GM23338 (cell line): ENCODE measurements around the gene GNAZ. TPM values are rescaled to one million over a fixed set of nuclear protein-coding genes. Genes with fewer than 3 reads are reported as not detected.

Experiments used
- ATAC-seq: fragments of 200-7000 bp; cut with Tn5 transposase; 3 replicates; pipeline ENCODE4 v1.9.1; 2020
- DNase-seq: peaks from one replicate; pipeline ENCODE4 v3.0.0-alpha.2; 2015; ENCODE audit warnings: low spot score
- H2AFZ ChIP-seq: fragments of 200-600 bp; sonication (generic); 2 replicates; pipeline ENCODE4 v1.8.0; 2016; ENCODE audit warnings: antibody characterized with exemption, mild to moderate bottlenecking, moderate library complexity
- H3F3A ChIP-seq: fragments of 200-600 bp; sonication (generic); replicated peaks from 2 replicates; pipeline ENCODE4 v1.8.0; 2017; ENCODE audit warnings: antibody characterized with exemption, mixed run types, low read depth
- H3K27ac ChIP-seq: fragments of 200-600 bp; sonication (generic); 2 replicates; pipeline ENCODE4 v1.6.1; 2016; ENCODE audit warnings: low read depth
- H3K27me3 ChIP-seq: fragments of 200-600 bp; sonication (generic); 2 replicates; pipeline ENCODE4 v1.8.0; 2016; ENCODE audit warnings: mild to moderate bottlenecking, mixed run types, moderate library complexity; ENCODE audit not compliant: insufficient read depth
- H3K36me3 ChIP-seq: fragments of 200-600 bp; sonication (generic); 2 replicates; pipeline ENCODE4 v1.8.0; 2016; ENCODE audit warnings: mild to moderate bottlenecking; ENCODE audit not compliant: insufficient read depth
- H3K4me1 ChIP-seq: fragments of 200-600 bp; sonication (generic); 2 replicates; pipeline ENCODE4 v1.8.0; 2016; ENCODE audit warnings: mild to moderate bottlenecking, moderate library complexity; ENCODE audit not compliant: insufficient read depth
- H3K4me2 ChIP-seq: fragments of 200-600 bp; sonication (generic); 2 replicates; pipeline ENCODE4 v1.7.1; 2017; ENCODE audit warnings: mixed run types
- H3K4me3 ChIP-seq: fragments of 200-600 bp; sonication (generic); 2 replicates; pipeline ENCODE4 v1.6.1; 2016; ENCODE audit warnings: mixed run types
- H3K79me2 ChIP-seq: fragments of 200-600 bp; sonication (generic); replicated peaks from 2 replicates; pipeline ENCODE4 v1.8.0; 2017; ENCODE audit warnings: mild to moderate bottlenecking; ENCODE audit not compliant: insufficient read depth
- H3K9me2 ChIP-seq: fragments of 200-600 bp; sonication (generic); 2 replicates; pipeline ENCODE4 v1.8.0; 2017; ENCODE audit not compliant: insufficient read depth
- H4K20me1 ChIP-seq: fragments of 200-600 bp; sonication (generic); replicated peaks from 2 replicates; pipeline ENCODE4 v1.8.0; 2017; ENCODE audit warnings: mild to moderate bottlenecking; ENCODE audit not compliant: insufficient read depth
- H3K27ac Mint-ChIP-seq: 2 replicates; pipeline ENCODE4 v1.8.0; 2020; ENCODE audit warnings: inconsistent platforms, mild to moderate bottlenecking, moderate library complexity, mixed read lengths
- H3K27me3 Mint-ChIP-seq: 3 replicates; pipeline ENCODE4 v1.8.0; 2022; ENCODE audit warnings: low read depth, mild to moderate bottlenecking, moderate library complexity, mixed read lengths, inconsistent platforms; ENCODE audit not compliant: insufficient read depth, poor library complexity
- H3K36me3 Mint-ChIP-seq: 3 replicates; pipeline ENCODE4 v1.8.0; 2021; ENCODE audit warnings: low read depth, mild to moderate bottlenecking, inconsistent platforms, moderate library complexity, mixed read lengths
- H3K4me1 Mint-ChIP-seq: 3 replicates; pipeline ENCODE4 v1.8.0; 2020; ENCODE audit warnings: mild to moderate bottlenecking, inconsistent platforms, mixed read lengths
- H3K4me3 Mint-ChIP-seq: 3 replicates; pipeline ENCODE4 v1.8.0; 2021; ENCODE audit warnings: moderate library complexity, mild to moderate bottlenecking, inconsistent platforms, mixed read lengths
- H3K9me3 Mint-ChIP-seq: 3 replicates; pipeline ENCODE4 v1.8.0; 2020; ENCODE audit warnings: moderate library complexity, mild to moderate bottlenecking, inconsistent platforms, mixed read lengths
- EZH2 ChIP-seq: fragments of 200-600 bp; sonication (generic); IDR thresholded peaks from one replicate; pipeline ENCODE4 v1.8.0; 2017; ENCODE audit warnings: antibody characterized with exemption, mild to moderate bottlenecking, low read depth; ENCODE audit not compliant: unreplicated experiment
- EZH2phosphoT487 ChIP-seq: fragments of 200-600 bp; sonication (generic); IDR thresholded peaks from one replicate; pipeline ENCODE4 v1.8.1; 2018; ENCODE audit warnings: antibody characterized with exemption; ENCODE audit not compliant: unreplicated experiment
- JUNB ChIP-seq: IDR thresholded peaks from one replicate; pipeline ENCODE4 v1.6.1; 2016; ENCODE audit warnings: antibody characterized with exemption; ENCODE audit not compliant: unreplicated experiment
- POLR2AphosphoS5 ChIP-seq: IDR thresholded peaks from 2 replicates; pipeline ENCODE4 v1.6.1; 2016; ENCODE audit warnings: antibody characterized with exemption, low read depth
- ZNF114 ChIP-seq: fragments of 250-450 bp; sonication (Bioruptor Pico); IDR thresholded peaks from 2 replicates; pipeline ENCODE4 v1.5.0; 2020; ENCODE audit warnings: mild to moderate bottlenecking, moderate library complexity
- ZNF331 ChIP-seq: fragments of 250-450 bp; sonication (Bioruptor Pico); IDR thresholded peaks from 2 replicates; pipeline ENCODE4 v1.5.0; 2020; ENCODE audit warnings: low read depth, mild to moderate bottlenecking, moderate library complexity
- polyA plus RNA-seq: library from polyadenylated mRNA; unstranded; fragments of >200 nt; fragmentation: Nextera tagmentation; extraction: Ambion mirVana; gene quantifications from 2 replicates; pipeline ENCODE4 v1.2.1, GENCODE V29; 2016
- total RNA-seq: library from RNA; depleted of rRNA; stranded (reverse); fragments of >200 nt; shearing (Covaris generic); gene quantifications from 2 replicates; pipeline ENCODE4 v1.2.3, GENCODE V29; 2014
- TF ChIP-seq, protein P1 (sequence below): fragments of 250-450 bp; sonication (Bioruptor Pico); IDR thresholded peaks from 2 replicates; pipeline ENCODE4 v1.5.0; 2020; ENCODE audit warnings: mild to moderate bottlenecking, moderate library complexity
- TF ChIP-seq, protein P2 (sequence below): IDR thresholded peaks from 2 replicates; pipeline ENCODE4 v1.6.1; 2016; ENCODE audit warnings: antibody characterized with exemption
- TF ChIP-seq, protein P3 (sequence below), 2 experiments: fragments of 200-600 bp in 1 of 2; sonication (generic) in 1 of 2; conservative IDR thresholded peaks; 2 replicates each; pipeline versions ENCODE4 v1.5.1 to v1.6.1; 2016 to 2017; ENCODE audit warnings: antibody characterized with exemption in 2 of 2, low read depth in 2 of 2, mild to moderate bottlenecking in 2 of 2, moderate library complexity in 1 of 2

Gene GNAZ
- total and polyA plus RNA-seq, 2 experiments from 2014 or later: 2.9 to 11.1 TPM

DNA sequence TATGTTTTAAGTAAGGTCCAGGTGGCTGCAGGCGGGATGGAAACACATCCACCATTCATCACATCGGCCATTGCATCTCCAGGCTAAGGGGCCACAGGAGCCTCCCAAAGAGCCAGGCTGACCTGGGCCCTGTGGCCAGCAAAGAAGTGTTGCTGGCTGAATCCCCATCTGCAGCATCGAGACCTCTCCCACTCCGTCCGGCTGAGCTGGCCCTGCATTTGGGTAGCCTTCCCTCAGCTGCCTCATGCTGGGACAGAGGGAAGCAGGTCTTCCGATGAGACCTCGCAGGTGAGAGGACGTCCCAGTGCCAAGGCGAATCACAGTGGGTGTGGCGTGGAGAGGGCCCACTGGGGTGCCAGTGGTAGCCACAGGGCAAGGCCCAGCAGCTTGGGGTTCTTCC lies 47.0 kb downstream of the GNAZ start (continued):
- TF ChIP-seq, protein P1, sequence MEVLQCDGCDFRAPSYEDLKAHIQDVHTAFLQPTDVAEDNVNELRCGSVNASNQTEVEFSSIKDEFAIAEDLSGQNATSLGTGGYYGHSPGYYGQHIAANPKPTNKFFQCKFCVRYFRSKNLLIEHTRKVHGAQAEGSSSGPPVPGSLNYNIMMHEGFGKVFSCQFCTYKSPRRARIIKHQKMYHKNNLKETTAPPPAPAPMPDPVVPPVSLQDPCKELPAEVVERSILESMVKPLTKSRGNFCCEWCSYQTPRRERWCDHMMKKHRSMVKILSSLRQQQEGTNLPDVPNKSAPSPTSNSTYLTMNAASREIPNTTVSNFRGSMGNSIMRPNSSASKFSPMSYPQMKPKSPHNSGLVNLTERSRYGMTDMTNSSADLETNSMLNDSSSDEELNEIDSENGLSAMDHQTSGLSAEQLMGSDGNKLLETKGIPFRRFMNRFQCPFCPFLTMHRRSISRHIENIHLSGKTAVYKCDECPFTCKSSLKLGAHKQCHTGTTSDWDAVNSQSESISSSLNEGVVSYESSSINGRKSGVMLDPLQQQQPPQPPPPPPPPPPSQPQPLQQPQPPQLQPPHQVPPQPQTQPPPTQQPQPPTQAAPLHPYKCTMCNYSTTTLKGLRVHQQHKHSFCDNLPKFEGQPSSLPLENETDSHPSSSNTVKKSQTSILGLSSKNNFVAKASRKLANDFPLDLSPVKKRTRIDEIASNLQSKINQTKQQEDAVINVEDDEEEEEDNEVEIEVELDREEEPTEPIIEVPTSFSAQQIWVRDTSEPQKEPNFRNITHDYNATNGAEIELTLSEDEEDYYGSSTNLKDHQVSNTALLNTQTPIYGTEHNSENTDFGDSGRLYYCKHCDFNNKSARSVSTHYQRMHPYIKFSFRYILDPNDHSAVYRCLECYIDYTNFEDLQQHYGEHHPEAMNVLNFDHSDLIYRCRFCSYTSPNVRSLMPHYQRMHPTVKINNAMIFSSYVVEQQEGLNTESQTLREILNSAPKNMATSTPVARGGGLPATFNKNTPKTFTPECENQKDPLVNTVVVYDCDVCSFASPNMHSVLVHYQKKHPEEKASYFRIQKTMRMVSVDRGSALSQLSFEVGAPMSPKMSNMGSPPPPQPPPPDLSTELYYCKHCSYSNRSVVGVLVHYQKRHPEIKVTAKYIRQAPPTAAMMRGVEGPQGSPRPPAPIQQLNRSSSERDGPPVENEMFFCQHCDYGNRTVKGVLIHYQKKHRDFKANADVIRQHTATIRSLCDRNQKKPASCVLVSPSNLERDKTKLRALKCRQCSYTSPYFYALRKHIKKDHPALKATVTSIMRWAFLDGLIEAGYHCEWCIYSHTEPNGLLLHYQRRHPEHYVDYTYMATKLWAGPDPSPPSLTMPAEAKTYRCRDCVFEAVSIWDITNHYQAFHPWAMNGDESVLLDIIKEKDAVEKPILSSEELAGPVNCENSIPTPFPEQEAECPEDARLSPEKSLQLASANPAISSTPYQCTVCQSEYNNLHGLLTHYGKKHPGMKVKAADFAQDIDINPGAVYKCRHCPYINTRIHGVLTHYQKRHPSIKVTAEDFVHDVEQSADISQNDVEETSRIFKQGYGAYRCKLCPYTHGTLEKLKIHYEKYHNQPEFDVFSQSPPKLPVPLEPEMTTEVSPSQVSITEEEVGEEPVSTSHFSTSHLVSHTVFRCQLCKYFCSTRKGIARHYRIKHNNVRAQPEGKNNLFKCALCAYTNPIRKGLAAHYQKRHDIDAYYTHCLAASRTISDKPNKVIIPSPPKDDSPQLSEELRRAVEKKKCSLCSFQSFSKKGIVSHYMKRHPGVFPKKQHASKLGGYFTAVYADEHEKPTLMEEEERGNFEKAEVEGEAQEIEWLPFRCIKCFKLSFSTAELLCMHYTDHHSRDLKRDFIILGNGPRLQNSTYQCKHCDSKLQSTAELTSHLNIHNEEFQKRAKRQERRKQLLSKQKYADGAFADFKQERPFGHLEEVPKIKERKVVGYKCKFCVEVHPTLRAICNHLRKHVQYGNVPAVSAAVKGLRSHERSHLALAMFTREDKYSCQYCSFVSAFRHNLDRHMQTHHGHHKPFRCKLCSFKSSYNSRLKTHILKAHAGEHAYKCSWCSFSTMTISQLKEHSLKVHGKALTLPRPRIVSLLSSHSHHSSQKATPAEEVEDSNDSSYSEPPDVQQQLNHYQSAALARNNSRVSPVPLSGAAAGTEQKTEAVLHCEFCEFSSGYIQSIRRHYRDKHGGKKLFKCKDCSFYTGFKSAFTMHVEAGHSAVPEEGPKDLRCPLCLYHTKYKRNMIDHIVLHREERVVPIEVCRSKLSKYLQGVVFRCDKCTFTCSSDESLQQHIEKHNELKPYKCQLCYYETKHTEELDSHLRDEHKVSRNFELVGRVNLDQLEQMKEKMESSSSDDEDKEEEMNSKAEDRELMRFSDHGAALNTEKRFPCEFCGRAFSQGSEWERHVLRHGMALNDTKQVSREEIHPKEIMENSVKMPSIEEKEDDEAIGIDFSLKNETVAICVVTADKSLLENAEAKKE (CRISPR knock-in tag): no peak
- no peak for TF ChIP-seq JUNB

DNA sequence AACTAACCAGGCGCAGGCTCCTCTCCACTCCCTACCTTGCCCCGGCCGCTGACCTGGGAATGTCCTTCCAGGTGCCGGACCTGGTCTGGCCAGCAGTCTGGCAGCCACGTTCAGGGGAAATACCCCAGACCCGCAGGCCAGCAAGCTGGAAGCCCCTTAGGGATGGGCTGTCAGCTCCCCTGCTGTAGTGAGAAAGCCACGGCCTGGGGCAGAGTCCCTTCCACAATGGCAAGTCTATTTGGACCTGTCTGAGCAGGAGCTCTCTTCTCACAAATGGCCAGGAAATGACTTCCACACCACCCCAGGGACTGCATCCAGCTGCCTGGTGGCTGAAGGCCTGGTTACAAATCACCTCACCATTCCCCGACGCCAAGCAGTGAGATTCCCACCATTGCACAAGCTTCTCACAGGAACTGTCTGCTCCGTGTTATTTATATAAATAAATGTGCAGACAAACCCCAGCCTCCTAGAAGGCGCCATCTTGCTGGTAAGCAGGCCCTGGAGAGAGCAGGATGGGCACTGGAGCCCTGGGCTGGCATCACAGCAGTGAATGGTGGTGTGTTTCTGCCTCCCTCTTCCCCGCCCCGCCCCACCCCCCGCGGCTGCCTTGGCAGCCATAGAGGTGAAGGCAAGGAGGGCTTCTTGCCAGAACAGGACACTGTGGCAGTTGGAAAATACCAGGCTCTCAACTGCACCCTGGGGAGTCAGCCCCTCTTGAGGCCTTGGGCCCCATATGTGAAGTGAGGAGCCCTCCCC lies 47.8 kb downstream of the GNAZ start:
- no peak for DNase-seq
- Histone ChIP-seq H4K20me1 (no peaks in the 10 kb centered on the region), H3K4me2 (no peak overlapping the region), H3F3A (no peaks in the 10 kb centered on the region), H2AFZ (no peak overlapping the region), H3K27ac (no peak overlapping the region), H3K4me1 (no peaks in the 10 kb centered on the region; the same call in 1 of the 2 replicates), H3K27me3 (no peaks in the 10 kb centered on the region), H3K9me2 (no peaks in the 10 kb centered on the region), H3K36me3 (no peaks in the 10 kb centered on the region), H3K4me3 (no peak overlapping the region), H3K79me2 (no peaks in the 10 kb centered on the region)
- Mint-ChIP-seq H3K9me3 (no peaks in the 10 kb centered on the region), H3K27ac (no peak overlapping the region), H3K36me3 (no peaks in the 10 kb centered on the region), H3K4me3 (no peak overlapping the region), H3K4me1 (peaks cover 7% of the 10 kb centered on the region), H3K27me3 (peaks cover 9% of the 10 kb centered on the region)
- no peak for ATAC-seq
- TF ChIP-seq ZNF331 (CRISPR knock-in tag) (no peak), EZH2 (no peak), JUNB (no peak), EZH2phosphoT487 (no peak), ZNF114 (CRISPR knock-in tag) (no peak), POLR2AphosphoS5 (no peak)
- TF ChIP-seq, protein P2, sequence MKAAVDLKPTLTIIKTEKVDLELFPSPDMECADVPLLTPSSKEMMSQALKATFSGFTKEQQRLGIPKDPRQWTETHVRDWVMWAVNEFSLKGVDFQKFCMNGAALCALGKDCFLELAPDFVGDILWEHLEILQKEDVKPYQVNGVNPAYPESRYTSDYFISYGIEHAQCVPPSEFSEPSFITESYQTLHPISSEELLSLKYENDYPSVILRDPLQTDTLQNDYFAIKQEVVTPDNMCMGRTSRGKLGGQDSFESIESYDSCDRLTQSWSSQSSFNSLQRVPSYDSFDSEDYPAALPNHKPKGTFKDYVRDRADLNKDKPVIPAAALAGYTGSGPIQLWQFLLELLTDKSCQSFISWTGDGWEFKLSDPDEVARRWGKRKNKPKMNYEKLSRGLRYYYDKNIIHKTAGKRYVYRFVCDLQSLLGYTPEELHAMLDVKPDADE: no peak
- TF ChIP-seq, protein P3, sequence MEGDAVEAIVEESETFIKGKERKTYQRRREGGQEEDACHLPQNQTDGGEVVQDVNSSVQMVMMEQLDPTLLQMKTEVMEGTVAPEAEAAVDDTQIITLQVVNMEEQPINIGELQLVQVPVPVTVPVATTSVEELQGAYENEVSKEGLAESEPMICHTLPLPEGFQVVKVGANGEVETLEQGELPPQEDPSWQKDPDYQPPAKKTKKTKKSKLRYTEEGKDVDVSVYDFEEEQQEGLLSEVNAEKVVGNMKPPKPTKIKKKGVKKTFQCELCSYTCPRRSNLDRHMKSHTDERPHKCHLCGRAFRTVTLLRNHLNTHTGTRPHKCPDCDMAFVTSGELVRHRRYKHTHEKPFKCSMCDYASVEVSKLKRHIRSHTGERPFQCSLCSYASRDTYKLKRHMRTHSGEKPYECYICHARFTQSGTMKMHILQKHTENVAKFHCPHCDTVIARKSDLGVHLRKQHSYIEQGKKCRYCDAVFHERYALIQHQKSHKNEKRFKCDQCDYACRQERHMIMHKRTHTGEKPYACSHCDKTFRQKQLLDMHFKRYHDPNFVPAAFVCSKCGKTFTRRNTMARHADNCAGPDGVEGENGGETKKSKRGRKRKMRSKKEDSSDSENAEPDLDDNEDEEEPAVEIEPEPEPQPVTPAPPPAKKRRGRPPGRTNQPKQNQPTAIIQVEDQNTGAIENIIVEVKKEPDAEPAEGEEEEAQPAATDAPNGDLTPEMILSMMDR (conservative IDR thresholded peaks at IDR 0.05; ENCODE audit: low read depth in 2 of 2): no peak
